GM23248 (cell line): ENCODE results near the gene SLFN11.

Experiments used
- EZH2 ChIP-seq: fragments of 200-600 bp; sonication (generic); IDR thresholded peaks from 2 replicates; pipeline ENCODE4 v1.6.1; 2018; ENCODE audit warnings: antibody characterized with exemption, mild to moderate bottlenecking; ENCODE audit not compliant: insufficient read depth, poor library complexity, severe bottlenecking
- EZH2phosphoT487 ChIP-seq: fragments of 200-600 bp; sonication (generic); IDR thresholded peaks from 2 replicates; pipeline ENCODE4 v1.6.1; 2018; ENCODE audit warnings: antibody characterized with exemption, moderate library complexity, mild to moderate bottlenecking, low read depth; ENCODE audit not compliant: insufficient read depth

DNA sequence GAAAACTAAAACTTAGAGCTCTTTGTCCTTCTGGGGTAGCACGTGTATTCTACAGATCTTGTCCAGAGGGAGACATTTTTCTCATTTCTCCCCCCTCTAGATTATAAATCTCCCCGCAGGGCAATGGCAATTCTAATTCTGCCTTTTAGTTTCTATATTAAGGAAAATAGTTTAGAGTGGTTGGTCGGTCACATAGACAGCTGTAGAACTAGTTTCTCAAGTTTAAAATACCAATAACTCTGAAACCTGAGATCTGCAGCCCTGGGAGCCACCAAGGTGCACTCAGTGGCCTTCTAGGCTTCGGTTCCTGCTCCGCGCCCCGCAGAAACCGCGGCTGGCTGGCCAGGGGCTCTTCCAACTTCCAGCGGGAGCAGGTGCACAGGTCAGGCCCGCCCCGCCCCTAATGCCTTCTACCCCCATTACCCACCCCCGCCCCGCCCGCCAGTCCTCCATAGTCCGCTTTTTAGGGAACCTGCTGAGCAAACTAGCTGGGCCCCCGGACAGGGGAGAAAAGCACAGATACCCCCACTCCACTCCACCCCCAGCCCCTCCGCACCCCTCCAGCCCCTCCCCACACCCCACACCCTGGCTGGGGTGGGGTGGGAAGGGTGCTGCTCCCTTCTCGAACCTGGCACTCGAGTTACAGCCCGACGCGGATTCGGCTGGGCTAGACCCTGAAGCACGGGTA lies 431 bp downstream of the SLFN11 start:
- no peak for TF ChIP-seq EZH2
- no peak for TF ChIP-seq EZH2phosphoT487
